B cell (primary cell): ENCODE measurements around the gene RBMS3. TPM values are rescaled to one million over a fixed set of nuclear protein-coding genes. Genes with fewer than 3 reads are reported as not detected.

Experiments
- ATAC-seq: fragments of 200-7000 bp; cut with Tn5 transposase; one replicate; pipeline ENCODE4 v1.10.0; 2021; ENCODE audit warnings: low read depth, mild to moderate bottlenecking, moderate number of reproducible peaks, moderate library complexity
- CTCF ChIA-PET: fragments of 350-600 bp; sonication (Branson Sonifier 250); formaldehyde crosslinking; loops from one replicate; lab custom pipeline; 2021; ENCODE audit warnings: antibody characterized with exemption, inconsistent platforms; lab: Charles Lee
- POLR2A ChIA-PET: fragments of 350-600 bp; sonication (Branson Sonifier 250); formaldehyde crosslinking; loops from one replicate; lab custom pipeline; 2021; ENCODE audit warnings: antibody characterized with exemption; lab: Charles Lee
- DNase-seq: peaks from one replicate; pipeline ENCODE4 v3.0.0; 2013
- H2AFZ ChIP-seq: 2 replicates; pipeline ENCODE4 v1.6.1; 2012; ENCODE audit warnings: mild to moderate bottlenecking, low read depth, low read length; ENCODE audit not compliant: insufficient read depth, poor library complexity, severe bottlenecking
- H3K27ac ChIP-seq, 2 donors: 1 replicate in 1 of 2; 2 replicates in 1 of 2; pipeline ENCODE4 v1.5.1; 2012 to 2013; ENCODE audit warnings: low read length in 2 of 2, mild to moderate bottlenecking in 2 of 2, moderate library complexity in 1 of 2
- H3K27me3 ChIP-seq, 4 experiments: fragments of 200-600 bp in 1 of 4; sonication (generic) in 1 of 4; replicated peaks in 1 of 4; 1 replicate in 2 of 4; 2 replicates in 2 of 4; pipeline versions ENCODE4 v1.6.1 to v1.7.0; 2013 to 2016; ENCODE audit warnings: low read length in 3 of 4, mild to moderate bottlenecking in 2 of 4, mixed read lengths in 1 of 4, moderate library complexity in 1 of 4; ENCODE audit not compliant: insufficient read depth in 4 of 4, control insufficient read depth in 3 of 4; ENCODE audit errors: control extremely low read depth in 1 of 4
- H3K36me3 ChIP-seq, 2 experiments: replicated peaks in 1 of 2; 1 replicate in 1 of 2; 2 replicates in 1 of 2; pipeline versions ENCODE4 v1.6.1 to v1.7.1; 2013; ENCODE audit warnings: low read length in 1 of 2; ENCODE audit not compliant: insufficient read depth in 2 of 2, control insufficient read depth in 1 of 2; ENCODE audit errors: control extremely low read depth in 1 of 2, extremely low read depth in 1 of 2
- H3K4me1 ChIP-seq, 2 donors: fragments of 200-600 bp in 1 of 2; sonication (generic) in 1 of 2; 1 replicate in 1 of 2; 2 replicates in 1 of 2; pipeline versions ENCODE4 v1.5.1 to v1.6.1; 2013 to 2017; ENCODE audit warnings: low read length in 2 of 2; ENCODE audit not compliant: control insufficient read depth in 2 of 2, insufficient read depth in 2 of 2
- H3K4me2 ChIP-seq: replicated peaks from 2 replicates; pipeline ENCODE3; 2012; ENCODE audit warnings: mild to moderate bottlenecking, low read depth, low read length; ENCODE audit not compliant: poor library complexity, severe bottlenecking
- H3K4me3 ChIP-seq, 5 experiments: fragments of 200-600 bp in 1 of 5; sonication (generic) in 1 of 5; 1 replicate in 3 of 5; 2 replicates in 2 of 5; pipeline versions ENCODE4 v1.5.1 to v1.7.0; 2011 to 2016; ENCODE audit warnings: low read length in 4 of 5, mild to moderate bottlenecking in 4 of 5, low read depth in 2 of 5, control low read depth in 1 of 5, moderate library complexity in 1 of 5; ENCODE audit not compliant: insufficient read depth in 1 of 5; ENCODE audit errors: control extremely low read depth in 1 of 5, extremely low read depth in 1 of 5
- H3K79me2 ChIP-seq: fragments of 200-600 bp; sonication (generic); one replicate; pipeline ENCODE4 v1.6.0; 2016; ENCODE audit warnings: low read length; ENCODE audit not compliant: control insufficient read depth, insufficient read depth
- H3K9ac ChIP-seq: fragments of 200-600 bp; sonication (generic); 2 replicates; pipeline ENCODE4 v1.6.1; 2017; ENCODE audit warnings: mild to moderate bottlenecking, low read length, moderate library complexity
- H3K9me3 ChIP-seq, 3 donors: one replicate each; pipeline versions ENCODE4 v1.6.1 to v1.7.1; 2013; ENCODE audit warnings: low read length in 2 of 3; ENCODE audit not compliant: control insufficient read depth in 2 of 3, insufficient read depth in 1 of 3; ENCODE audit errors: control extremely low read depth in 1 of 3
- H4K20me1 ChIP-seq: 2 replicates; pipeline ENCODE4 v1.6.0; 2012; ENCODE audit warnings: mild to moderate bottlenecking, low read length; ENCODE audit not compliant: insufficient read depth, control insufficient read depth, poor library complexity, severe bottlenecking
- H3K27ac Mint-ChIP-seq: one replicate; pipeline ENCODE4 v1.8.0; 2021; ENCODE audit warnings: mixed read lengths
- H3K27me3 Mint-ChIP-seq: one replicate; pipeline ENCODE4 v1.8.0; 2021; ENCODE audit warnings: mixed read lengths
- H3K4me1 Mint-ChIP-seq: one replicate; pipeline ENCODE4 v1.8.0; 2021; ENCODE audit warnings: mixed read lengths
- H3K4me3 Mint-ChIP-seq: one replicate; pipeline ENCODE4 v1.8.0; 2021; ENCODE audit warnings: mixed read lengths
- H3K9me3 Mint-ChIP-seq: one replicate; pipeline ENCODE4 v1.8.0; 2022; ENCODE audit warnings: mixed read lengths; ENCODE audit not compliant: insufficient read depth
- CTCF ChIP-seq: fragments of 200-600 bp; IDR thresholded peaks from one replicate; pipeline ENCODE4 v1.8.0; 2022; ENCODE audit warnings: antibody characterized with exemption, mild to moderate bottlenecking
- EZH2 ChIP-seq: IDR thresholded peaks from 2 replicates; pipeline ENCODE4 v1.6.1; 2012; ENCODE audit warnings: borderline replicate concordance, low read depth, mild to moderate bottlenecking, moderate library complexity, low read length; ENCODE audit not compliant: insufficient read depth, poor library complexity, severe bottlenecking
- WGBS: methylation state at CpG from one replicate; pipeline ENCODE4 v1.1.5; 2013; ENCODE audit warnings: missing lambda C conversion rate; ENCODE audit not compliant: insufficient coverage; 5-methylcytosine and 5-hydroxymethylcytosine counted together
- intact Hi-C: fragments of 100-400 bp; cut with micrococcal nuclease; formaldehyde crosslinking; loops from one replicate; pipeline ENCODE4 v1.10.0; 2022
- polyA plus RNA-seq: library from polyadenylated mRNA; depleted of rRNA; stranded (reverse); fragments of >200 nt; gene quantifications from 2 replicates; pipeline ENCODE4 v1.2.3, GENCODE V29; 2012
- total RNA-seq, 2 donors: library from RNA; stranded (reverse); fragments of 120-200 nt in 1 of 2; gene quantifications; 1 replicate in 1 of 2; 2 replicates in 1 of 2; pipeline versions ENCODE4 v1.2.3 to v1.2.4, GENCODE V29; 2013 to 2022

Gene RBMS3
- total and polyA plus RNA-seq, 2 donors (not counting 1 experiment from before 2014, with no cell fraction given) = not detected

GRCh38 chr3:29639578-29640290, 358.9 kb downstream of the RBMS3 start:
- POLR2A ChIA-PET = no interaction called here
- ATAC-seq = no peak
- H3K9me3 ChIP-seq = no peaks in the 10 kb centered on the region
- no peaks in the 10 kb centered on the region for H3K27me3 ChIP-seq
- intact Hi-C loops = no loop called here
- 100% methylated on average over 1 of the region's 2 CpGs for WGBS
- no peak overlapping the region for H3K4me3 ChIP-seq
- TF ChIP-seq CTCF (no peak), EZH2 (no peak)
- no peaks in the 10 kb centered on the region for H3K36me3 ChIP-seq
- H3K4me2 ChIP-seq = no peak overlapping the region
- no peak overlapping the region for H3K27ac ChIP-seq
- peaks cover 1% of the 10 kb centered on the region for H3K9me3 Mint-ChIP-seq
- H3K9ac ChIP-seq = no peak overlapping the region
- H4K20me1 ChIP-seq = no peaks in the 10 kb centered on the region
- H3K4me1 ChIP-seq = no peaks in the 10 kb centered on the region
- no peaks in the 10 kb centered on the region for H3K79me2 ChIP-seq
- no peaks in the 10 kb centered on the region for H3K27me3 Mint-ChIP-seq
- CTCF ChIA-PET = no interaction called here
- no peak overlapping the region for H3K27ac Mint-ChIP-seq
- DNase-seq = no peak
- H3K4me1 Mint-ChIP-seq = no peaks in the 10 kb centered on the region
- H3K4me3 Mint-ChIP-seq = no peak overlapping the region
- no peak overlapping the region for H2AFZ ChIP-seq

GRCh38 chr3:29642393-29643033, 361.6 kb downstream of the RBMS3 start:
- no peaks in the 10 kb centered on the region for H3K9me3 Mint-ChIP-seq
- H3K27me3 Mint-ChIP-seq = no peaks in the 10 kb centered on the region
- Histone ChIP-seq H3K79me2 (no peaks in the 10 kb centered on the region), H2AFZ (no peak overlapping the region), H3K9ac (no peak overlapping the region), H3K36me3 (no peaks in the 10 kb centered on the region), H3K9me3 (no peaks in the 10 kb centered on the region), H3K4me3 (no peak overlapping the region), H3K4me2 (no peak overlapping the region), H3K27ac (no peak overlapping the region), H4K20me1 (no peaks in the 10 kb centered on the region), H3K27me3 (no peaks in the 10 kb centered on the region), H3K4me1 (no peaks in the 10 kb centered on the region)
- 100% methylated on average over 3 of the region's 5 CpGs for WGBS
- DNase-seq (no peak), ATAC-seq (no peak)
- TF ChIP-seq CTCF = no peak
- TF ChIP-seq EZH2 = no peak
- no peaks in the 10 kb centered on the region for H3K4me1 Mint-ChIP-seq
- POLR2A ChIA-PET = no interaction called here
- H3K4me3 Mint-ChIP-seq = no peak overlapping the region
- no peak overlapping the region for H3K27ac Mint-ChIP-seq
- intact Hi-C loops = no loop called here
- CTCF ChIA-PET = no interaction called here
